CD4-positive, alpha-beta T cell treated with Interleukin-10 for 1 hour (primary cell): ENCODE results near the gene MTFP1.
"Not testable (repeated sequence)": the region's sequence is repeated elsewhere in the genome, so short reads cannot be mapped to it uniquely, and the experiment has no call there.

Experiments used
- DNase-seq: peaks from one replicate; pipeline ENCODE4 v3.0.0-alpha.2; 2020

Gene MTFP1, protein sequence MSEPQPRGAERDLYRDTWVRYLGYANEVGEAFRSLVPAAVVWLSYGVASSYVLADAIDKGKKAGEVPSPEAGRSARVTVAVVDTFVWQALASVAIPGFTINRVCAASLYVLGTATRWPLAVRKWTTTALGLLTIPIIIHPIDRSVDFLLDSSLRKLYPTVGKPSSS

DNA sequence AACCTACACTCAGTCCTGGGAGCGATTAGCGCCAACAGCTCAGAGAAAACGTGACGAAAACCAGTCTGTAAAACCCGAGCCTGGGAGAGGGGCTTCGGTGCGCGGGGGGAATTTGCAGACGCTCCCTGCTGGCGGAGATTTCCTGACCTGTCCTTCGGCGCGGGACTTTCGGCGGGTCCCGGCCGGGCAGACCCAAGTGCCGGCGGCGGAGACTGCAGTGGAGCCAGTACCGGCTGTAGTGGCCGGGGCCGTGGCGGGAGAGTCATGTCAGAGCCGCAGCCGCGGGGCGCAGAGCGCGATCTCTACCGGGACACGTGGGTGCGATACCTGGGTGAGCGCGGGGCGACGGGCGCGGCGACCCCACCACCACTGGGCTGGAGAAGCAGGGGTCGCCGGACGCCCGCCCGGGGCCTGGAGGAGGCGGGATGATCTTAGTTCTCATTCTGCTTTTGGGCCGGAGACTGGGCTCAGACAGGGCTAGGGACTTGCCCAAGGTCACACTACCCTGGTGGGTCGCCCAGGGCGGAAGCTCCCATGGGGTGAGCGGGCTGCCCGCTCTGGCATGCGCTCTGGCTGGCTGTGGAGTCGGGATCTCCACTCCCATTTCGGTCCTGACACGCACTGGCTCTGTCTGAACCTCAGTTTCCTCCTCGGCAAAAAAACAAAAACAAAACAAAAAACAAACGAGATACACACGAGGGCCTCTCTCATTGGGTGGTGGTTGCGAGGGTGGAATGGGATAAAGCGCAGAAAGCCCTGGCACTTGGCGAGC, at the start of gene MTFP1:
Gene MTFP1, plus strand, starts transcription at position 153 of the 772 bp plus-strand sequence. Its CDS starts 112 bp downstream, at position 265.
- peak; percentile 59 for DNase-seq

DNA sequence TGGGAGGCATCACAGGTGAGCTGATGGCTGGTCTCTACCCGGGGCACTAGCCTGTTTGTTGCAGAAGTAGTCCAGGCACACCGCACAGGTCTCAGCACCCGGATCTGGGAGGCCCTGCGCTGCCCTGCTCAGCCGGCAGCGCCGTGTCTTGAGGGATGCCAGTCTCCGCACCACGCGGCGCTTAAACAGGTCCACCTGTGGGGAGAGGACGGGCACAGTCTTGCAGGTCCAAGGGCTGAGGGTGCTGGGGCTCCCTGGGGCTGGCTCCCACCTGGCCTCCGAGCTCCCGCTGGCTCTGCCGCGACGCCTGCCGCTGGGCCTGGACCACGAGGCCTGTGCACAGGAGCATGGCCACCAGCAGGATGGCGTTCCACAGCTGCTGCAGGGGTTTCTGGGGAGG, 45.6 kb upstream of the MTFP1 start:
- no peak for DNase-seq

DNA sequence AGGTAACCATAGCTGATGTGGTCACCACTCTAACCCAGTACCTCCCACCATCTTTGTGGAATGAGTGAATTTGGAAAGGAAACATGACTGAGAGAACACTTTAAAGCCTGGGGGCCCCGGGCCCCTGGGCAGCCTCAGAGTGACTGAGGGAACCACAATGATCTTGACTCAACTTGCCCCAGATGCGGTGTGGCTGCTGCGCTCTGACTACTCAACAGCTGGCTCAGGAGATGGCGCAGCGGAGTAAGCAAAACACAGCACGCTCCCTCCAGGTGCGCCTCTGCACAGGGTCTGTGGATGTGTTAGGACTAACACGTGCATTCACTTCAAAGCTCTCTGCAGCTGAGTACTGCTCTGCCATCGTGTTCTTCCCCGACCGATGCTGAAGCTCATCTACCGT, 44.3 kb upstream of the MTFP1 start:
- no peak for DNase-seq

DNA sequence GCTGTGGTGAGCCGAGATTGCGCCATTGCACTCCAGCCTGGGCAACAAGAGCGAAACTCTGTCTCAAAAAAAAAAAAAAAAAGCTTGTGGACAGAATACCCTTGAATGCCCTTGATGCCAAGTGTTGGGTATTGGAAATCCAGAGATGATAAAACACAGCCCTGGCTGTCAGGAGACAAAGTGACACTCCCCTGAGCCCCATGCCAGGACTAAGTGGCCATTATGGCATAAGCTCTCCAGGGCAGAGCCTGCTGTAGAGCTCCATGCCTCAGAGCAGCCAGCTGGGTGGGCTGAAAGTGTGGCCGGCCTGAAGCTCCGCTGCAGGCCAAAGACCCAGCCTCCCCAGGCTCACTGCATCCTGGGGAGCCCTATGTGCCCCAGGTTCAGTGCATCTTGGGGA, 43.2 kb upstream of the MTFP1 start:
- DNase-seq: no peak

DNA sequence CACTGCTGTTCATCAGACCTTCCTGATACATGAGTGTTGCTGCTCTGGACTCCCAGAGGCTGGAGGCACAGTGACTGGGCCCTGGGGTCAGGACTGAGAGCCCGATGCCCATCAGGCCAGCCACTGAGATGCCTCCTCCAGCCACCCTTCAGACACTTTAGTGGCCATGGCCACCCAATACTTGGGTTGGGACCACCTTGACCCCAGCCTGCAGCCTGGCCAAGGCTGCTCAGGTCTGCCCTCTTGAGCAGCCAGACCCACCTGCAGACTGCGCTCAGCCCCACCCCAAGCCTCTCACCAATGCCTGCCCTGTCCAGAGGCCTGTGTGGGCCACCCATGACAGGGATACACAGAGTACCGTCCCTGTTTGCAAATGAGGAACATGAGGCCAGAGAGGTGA, 42.5 kb upstream of the MTFP1 start:
- no peak for DNase-seq

DNA sequence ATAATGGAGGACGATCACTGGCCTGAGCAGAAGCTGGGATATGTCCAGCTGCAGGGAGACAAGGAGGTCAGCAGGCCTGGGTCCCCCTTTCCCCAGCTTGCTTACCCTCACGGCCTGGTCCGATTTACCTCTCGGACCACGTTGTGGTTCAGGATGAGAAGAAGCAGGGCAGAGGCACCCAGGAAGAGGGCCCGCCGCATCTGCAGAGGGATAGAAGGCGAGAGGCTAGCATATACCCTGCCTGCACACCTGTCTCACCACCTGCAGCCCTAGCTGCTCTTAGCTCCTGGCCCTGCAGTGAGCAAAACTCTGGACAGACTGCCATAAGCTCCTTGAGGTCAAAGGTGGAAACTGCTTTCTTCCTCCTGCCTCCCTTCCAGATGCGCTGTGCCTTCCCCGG, 39.6 kb upstream of the MTFP1 start:
- no peak for DNase-seq

DNA sequence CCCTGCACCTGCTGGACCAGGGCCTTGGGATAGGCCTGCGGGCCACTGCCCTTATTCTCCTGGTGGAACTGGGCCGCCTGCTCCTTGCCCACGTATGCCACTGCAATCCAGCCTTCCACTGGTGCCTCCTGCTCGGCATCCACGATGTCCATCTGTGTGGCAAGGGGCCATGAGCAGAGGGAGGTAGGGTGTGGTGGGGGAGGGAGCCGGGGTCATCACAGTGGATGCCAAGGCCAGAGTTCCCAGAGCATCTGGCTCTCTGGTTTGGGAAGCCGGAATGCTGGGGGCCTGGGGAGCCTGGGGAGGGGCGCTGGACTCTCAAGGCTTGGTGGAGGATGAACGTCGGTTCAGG, 39.0 kb upstream of the MTFP1 start:
- DNase-seq: no peak

DNA sequence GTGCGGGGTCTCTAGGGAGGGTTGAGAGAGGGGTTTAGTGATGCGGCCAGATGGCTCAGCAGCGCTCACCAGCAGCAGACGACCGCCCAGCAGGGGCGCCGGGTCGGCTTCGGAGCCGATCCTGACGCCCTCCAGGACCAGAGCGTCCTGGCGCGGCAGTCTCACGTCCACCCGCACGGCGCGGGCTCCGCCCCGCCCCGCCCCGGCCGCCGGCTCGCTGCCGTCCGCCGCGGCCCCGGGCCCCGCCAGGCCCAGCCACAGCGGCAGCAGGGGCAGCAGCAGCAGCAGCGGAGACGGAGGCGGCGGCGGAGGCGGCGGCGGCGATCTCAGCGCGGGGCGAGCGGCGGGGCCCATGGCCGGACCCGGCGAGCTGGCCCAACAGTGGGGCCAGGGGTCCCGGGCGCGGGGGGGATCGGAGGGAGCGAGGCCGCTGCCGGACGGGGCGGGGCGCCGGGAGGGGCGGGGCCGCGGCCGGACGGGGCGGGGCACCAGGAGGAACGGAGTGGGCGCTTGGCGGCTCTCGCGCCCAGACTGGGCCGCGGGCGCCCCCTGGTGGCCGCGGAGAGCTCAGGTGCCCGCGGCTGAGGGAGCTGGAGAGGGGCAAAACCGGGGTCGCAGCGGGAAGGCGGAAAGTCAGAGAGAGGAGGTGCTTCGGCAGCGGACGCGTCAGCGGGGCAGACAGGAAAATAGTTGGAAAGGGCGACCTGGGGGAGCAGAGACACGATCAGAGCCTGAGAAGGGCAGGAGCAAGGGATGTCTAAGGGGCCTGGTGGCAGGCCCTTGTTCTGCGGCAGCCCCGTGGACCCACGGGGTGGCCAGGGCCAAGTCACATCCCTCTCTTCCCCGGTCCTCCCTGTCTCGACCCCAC, 38.4 kb upstream of the MTFP1 start, which contains the start of gene RNF215:
Gene RNF215, minus strand, starts transcription at position 452 of the 868 bp plus-strand sequence. Its CDS starts 98 bp downstream, at position 354.
- DNase-seq: peak; percentile 80

DNA sequence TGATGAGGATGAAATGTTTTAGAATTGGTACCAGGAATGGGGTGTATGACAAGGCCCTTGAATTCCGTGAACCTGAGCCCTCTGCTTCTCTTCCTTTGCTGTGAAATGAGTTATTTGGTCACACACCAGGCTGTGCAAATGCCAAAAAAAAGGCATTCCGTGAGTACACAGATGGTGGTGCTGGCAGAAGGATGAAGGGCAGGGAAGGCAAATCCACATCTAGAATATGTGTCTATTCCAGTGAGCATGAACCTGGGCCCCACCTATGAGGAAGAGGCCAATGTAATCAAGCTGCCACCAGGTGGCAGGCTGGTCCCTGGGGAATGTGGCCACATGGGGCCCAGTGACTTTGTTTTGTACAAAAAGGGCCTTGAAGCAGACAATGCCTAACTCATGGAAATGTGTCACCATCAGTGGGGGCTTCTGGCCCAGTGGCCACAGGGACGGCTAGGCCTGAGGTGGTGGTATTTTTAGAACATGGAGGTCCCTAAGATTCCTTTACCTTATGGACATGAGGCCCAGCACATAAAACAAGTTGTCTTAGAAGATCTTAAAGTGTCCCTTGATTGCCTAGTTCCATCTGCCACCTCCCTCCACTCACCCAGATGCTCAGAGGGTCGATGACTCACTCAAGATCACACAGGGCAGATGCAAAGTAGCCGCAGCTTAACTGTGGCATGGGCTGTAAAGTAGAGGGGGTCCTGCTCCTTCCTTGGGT, 34.4 kb upstream of the MTFP1 start:
- peak; percentile 84 for DNase-seq

DNA sequence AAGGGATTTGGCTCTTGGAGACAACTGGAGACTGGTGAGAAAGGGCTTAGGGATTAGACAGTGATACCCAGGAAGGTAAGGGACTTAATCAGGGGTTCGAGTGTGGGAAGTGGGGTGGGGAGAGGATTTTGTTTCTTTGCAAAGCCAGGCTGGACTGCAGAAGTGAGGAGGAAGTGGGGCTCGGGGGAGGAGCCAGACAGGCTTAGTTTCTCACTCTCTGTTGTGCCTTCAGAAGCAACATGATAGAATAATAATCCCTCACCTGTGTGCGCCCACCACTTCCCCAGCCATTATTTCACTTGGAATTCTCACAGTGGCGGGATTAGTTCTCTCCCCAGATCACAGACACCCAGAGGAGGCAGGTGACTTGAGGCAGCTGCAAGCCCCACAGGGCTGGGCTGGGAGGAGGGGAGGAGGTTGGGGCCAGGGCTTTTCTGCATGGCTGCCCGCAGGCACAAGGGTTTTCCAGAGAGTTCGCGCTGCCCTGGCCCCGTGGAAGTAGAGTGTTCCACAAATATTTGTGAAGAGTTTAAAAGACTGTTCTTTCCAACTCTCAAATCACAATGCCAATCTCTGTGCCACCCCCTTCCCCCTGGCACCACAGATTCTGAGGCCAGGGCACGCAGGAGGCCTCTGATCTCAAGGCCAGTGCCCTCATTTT, 32.8 kb upstream of the MTFP1 start:
- no peak for DNase-seq

DNA sequence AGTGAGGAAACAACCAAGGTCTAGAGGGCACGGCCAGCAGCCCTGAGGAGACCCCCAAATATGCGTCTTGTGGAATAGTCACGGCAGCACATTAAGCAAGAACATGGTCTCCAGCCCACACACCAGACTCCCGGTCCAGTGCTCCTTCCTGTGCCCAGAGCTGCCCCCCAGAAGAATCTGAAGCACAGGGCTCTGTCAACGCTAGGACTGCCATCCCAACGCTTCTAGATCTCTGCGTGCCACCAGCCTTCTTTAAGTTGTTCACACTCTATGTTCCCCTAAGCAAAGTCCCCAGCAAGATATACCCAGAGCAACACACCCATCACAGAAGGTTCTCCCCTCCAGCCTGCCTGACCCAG, 32.3 kb upstream of the MTFP1 start:
- DNase-seq: no peak

DNA sequence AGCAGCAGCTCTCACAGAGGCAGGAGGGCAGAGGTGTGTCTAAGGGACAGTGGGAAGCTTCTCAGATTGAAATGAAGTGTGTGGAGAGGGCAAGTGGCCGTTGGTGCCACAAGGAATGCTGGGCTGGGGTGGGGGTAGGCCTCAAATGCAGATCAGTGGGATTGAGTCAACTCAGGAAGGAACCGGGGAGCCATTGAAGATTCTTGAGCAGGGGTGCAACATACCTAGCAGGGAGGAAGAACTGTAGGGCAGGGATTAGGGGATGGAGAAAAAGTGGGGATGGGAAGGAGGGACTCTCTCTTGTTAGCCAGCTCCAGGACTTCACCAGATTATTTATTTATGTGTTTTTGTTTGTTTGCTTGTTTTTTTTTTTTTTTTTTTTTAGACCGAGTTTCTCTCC, 31.7 kb upstream of the MTFP1 start:
- DNase-seq: no peak

DNA sequence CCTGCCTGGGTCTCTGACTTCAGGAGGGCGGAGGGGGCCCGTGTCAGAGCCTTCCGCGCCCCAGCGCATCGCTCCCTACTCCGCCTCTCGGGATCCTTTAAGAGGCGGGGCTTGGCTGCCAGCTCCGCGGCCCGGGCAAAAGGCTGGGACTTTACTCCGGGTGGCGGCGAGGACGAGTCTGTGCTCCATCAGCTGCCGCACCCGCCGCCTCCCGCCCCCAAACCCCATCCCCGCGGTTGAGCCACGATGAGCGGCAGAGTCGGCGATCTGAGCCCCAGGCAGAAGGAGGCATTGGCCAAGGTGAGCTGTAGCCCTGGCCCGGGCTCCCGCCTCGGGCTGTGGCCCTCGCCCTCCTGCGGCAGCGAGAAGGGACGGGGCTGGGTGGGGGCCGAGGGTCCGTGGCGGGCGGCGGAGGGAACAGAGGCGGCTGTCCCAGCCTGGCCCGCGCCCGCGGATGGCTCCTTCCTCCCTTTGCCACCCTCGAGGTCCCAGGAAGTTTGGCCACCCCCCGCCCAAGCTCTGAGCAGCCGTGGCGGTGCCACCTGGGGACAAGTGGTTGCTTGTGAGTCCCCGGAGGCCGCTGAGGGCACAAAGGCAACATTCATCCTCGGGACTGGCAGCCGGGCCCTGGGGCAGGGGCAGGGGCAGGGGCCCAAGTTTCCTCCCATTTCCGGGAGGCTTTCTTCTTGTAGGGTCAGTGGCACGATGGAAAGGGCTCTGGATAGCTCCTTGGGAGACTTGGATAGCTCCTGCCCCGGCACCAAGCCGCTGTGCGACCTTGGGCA, 28.5 kb upstream of the MTFP1 start, which contains the start of gene SEC14L2:
Gene SEC14L2, plus strand, starts transcription at position 148 of the 785 bp plus-strand sequence. Its CDS starts 99 bp downstream, at position 247.
- peak; percentile 59 for DNase-seq

DNA sequence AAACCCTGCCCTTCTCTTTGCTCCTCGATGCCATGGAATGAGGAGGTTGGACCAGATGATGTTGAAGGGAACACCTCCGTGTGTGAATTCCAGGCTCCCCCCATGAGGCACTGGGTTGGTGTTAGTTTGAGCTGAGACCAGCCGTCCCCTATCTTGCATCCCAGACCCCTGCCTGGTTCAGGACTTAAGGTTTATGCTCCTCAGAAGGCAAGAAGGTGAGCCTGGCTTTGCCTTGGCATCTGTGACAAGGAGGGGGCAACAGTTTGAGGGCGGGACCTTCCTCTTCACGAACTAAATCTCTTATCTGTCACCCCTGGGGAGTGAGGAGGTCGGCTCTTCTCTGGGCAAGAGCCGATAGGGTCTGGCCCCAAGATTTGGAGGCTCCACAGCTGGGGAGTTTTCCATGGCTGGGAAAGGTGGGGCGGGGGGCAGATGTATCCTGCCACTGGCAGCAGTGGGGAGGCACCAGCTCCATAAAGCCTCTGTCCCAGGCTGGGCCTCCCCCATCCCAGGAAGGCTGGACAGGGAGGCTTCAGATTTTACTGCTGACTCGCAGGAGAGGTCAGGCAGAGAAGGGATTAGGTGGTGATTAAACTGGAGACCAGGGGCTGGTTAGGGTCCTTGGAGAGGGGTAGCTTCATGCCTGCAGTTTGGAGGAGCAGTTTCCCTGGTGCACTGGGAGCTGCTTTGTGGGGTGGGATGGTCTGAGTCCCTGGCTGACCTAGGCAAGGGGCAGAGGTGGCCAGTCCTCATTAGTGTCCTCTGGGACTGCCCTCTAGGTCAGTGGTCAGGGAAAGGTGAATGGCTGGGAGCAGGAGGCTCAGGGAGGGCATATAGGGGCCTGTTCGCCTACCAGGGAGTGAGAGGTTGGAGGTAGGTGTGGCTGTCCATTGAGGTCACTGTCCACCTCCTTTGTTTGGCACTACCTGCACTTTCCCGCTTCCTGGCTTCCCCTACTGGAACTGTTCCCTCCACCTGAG, 27.6 kb upstream of the MTFP1 start:
- DNase-seq: no peak

DNA sequence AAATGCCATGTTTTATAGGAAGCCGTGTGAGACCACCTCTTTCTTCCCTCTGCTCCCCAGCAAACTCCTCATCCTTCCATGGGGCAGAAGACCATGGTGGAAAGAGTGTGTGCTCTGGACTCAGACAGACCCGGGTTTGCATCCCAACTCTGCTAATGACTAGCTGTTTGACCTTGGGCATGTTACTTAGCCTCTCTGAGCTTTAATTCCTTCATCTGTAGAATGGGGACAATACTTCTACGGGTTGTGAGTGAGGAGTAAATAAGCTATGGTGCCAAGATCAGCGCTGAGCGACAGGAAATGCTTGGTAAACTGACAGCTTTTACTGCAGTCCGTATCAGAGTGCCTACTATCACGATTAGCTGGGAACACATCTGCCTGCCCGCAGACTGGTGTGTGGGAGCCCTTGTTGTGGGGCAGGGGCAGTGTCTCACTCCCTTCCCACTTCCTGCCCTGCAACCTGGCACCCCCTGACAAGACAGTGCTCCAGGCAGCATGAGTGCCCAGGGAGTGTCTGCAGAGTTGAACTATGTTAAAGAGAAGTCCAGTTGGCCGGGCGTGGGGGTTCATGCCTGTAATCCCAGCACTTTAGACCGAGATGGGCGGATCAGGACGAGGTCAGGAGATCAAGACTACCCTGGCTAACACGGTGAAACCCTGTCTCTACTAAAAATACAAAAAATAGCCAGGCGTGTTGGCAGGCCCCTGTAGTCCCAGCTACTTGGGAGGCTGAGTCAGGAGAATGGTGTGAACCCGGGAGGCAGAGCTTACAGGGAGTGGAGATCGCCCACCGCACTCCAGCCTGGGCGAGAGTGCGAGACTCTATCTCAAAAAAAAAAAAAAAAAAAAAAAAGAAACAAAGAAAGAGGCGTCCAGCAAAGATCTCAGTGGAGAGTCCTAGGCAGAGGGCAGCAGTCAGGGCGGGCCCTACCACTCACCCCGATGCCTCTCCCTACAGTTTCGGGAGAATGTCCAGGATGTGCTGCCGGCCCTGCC, 26.6 kb upstream of the MTFP1 start:
- DNase-seq: peak; percentile 8

DNA sequence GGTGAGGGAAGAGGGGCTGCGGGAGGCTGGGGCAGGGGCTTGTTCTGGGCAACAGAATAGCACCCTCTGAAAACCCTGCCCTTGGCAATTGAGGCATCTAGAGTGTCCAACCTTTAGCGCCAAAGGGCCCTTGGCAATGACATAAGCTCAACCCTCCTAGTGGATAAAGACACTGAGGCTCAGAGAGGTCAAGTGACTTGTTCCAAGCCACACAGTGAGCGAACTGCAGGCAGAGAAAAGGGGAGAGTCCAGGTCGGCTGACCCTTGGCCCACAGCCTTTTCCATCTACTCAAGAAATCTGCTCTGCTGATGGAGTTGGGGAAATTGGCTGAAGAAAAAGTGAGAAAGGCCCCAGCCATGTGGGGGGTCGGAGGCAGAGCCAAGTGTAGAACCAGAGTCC, 25.9 kb upstream of the MTFP1 start:
- DNase-seq: no peak

DNA sequence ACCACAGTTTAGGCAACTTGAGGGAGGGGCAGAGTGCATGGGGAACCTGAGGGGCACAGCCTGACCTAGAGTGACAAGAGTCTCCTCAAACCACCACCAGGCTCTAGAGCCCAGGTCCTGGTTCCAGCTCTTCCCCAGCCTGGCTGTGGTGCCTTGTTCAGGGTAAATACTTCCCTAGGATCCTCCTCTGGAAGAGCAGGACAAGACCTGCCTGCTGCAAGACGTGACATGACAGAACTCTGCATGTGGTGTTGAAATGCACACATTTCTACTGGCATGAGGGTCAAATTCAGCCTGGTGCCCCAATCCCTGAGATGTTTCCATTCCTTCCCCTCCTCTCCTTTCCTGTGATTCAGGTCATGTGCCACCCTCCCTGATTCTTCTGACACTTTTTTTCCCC, 25.4 kb upstream of the MTFP1 start:
- DNase-seq: no peak

DNA sequence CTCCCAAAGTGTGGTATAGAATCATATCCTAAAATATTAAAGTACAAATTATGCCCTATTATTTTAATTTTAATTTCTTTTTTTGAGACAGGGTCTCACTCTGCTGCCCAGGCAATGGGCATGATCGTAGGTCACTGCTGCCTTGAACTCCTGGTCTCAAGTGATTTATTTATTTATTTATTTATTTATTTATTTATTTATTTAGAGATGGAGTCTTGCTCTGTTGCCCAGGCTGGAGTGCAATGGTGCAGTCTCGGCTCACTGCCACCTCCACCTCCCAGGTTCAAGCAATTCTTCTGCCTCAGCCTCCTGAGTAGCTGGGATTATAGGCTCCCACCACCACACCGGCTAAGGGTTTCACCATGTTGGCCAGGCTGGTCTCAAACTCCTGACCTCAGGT, 24.5 kb upstream of the MTFP1 start:
- DNase-seq: not testable (repeated sequence)
